Measurements from ENCODE around the gene RAP1GAP.

DNA sequence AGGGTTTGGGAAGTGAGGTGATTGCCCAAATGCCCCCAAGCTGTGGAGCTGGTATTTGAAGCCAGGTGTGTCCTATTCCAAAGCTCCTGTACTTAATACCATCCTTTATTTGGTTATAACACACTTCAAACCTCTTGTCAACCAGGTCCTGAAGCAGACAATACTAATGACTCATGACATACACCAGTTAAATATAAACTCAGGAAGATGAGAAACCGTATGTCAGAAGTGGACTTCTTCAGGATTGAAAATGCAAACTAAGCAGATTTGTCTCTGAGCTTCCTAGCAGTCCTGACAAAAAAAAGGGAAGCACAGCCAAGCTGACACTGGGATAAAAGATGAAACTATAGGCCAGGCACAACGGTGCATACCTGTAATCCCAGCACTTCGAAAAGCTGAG, 89.4 kb downstream of the RAP1GAP start:
- TF ChIP-seq POLR2A (IDR thresholded peaks at IDR 0.05) (no peak), POLR2AphosphoS5 (IDR thresholded peaks at IDR 0.05) (no peak), EP300 (IDR thresholded peaks at IDR 0.05) (no peak)
- TF ChIP-seq, protein P1, sequence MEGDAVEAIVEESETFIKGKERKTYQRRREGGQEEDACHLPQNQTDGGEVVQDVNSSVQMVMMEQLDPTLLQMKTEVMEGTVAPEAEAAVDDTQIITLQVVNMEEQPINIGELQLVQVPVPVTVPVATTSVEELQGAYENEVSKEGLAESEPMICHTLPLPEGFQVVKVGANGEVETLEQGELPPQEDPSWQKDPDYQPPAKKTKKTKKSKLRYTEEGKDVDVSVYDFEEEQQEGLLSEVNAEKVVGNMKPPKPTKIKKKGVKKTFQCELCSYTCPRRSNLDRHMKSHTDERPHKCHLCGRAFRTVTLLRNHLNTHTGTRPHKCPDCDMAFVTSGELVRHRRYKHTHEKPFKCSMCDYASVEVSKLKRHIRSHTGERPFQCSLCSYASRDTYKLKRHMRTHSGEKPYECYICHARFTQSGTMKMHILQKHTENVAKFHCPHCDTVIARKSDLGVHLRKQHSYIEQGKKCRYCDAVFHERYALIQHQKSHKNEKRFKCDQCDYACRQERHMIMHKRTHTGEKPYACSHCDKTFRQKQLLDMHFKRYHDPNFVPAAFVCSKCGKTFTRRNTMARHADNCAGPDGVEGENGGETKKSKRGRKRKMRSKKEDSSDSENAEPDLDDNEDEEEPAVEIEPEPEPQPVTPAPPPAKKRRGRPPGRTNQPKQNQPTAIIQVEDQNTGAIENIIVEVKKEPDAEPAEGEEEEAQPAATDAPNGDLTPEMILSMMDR (IDR thresholded peaks at IDR 0.05): no peak

Measured in stomach (tissue), 4 donors.